ENCODE results near the gene DGKG.

The DGKG gene

DNA sequence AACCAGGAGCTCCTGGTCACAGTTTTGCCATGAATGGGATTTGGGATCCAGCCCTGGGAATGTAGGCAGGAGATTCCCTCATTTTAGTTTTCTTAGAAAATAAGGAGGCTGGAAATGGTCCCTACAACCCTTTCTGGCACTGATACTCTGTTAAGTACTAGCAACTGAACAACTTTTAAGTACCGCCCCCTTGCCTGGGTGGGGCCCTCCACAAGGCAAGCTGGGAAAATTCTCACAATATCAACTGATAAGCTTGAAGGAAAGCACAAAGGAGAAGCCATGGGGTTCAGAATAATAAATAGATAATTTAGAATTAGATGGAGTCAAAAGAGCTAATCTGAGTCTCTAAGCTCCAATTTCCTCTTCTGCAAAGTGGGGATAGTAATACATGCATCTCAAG lies 4.2 kb upstream of the DGKG start:
- no peak for DNase-seq

DNA sequence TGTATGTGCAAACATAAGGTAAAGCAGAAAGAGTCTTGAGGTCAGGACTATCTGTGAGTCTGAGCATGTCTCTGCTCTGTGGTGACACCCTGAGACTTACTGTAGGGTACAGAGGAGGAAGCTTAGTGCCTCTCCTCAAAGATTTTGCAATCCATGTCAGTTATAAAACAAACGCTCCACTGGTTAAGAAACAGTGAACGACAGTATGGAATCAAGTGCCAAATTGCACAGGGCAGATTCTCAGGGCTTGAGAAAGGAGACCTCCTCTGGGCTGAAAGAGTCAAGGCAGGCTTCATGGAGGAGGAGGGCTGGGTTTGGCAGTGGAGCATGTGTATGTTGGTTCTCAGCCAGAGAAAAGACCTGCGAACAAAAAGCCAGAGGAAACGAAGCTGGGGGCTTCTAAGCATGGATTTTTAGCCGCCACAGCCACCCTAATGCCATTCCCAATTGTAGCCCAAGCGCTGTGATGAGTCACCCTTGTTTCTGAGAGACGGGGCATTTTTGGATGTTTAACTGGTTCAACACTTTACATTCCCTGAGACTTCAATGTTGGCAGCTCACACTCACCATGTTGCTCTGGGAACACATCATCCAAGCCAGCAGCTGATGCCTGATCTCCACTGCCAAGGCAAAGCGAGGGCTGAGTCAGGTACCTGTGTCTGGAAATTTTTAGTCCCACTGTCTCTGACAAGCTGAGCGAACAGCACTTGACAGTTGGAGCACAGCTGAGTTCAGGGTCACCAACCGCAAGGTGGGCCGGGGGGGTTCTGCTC lies 3.4 kb upstream of the DGKG start:
- no peak for DNase-seq

- no peak for DNase-seq
These were observed 954 bp upstream of the DGKG start for GRCh38 chr3:186362988-186363387.

DNA sequence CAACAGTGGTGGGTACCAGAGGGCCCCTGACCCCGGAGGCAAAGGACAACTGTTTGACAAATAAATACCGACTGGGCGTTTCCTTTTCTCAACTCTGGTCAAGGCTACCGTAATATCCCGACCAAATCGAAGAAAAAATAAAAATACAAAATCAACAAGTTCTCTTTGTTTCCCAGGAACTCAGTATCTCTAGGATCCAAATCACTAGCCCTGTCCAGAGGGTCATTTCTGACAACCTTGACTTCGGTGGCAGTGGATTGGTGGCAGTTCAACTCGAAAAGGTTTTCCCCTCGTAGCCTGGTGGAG lies 456 bp upstream of the DGKG start:
- no peak for DNase-seq

DNA sequence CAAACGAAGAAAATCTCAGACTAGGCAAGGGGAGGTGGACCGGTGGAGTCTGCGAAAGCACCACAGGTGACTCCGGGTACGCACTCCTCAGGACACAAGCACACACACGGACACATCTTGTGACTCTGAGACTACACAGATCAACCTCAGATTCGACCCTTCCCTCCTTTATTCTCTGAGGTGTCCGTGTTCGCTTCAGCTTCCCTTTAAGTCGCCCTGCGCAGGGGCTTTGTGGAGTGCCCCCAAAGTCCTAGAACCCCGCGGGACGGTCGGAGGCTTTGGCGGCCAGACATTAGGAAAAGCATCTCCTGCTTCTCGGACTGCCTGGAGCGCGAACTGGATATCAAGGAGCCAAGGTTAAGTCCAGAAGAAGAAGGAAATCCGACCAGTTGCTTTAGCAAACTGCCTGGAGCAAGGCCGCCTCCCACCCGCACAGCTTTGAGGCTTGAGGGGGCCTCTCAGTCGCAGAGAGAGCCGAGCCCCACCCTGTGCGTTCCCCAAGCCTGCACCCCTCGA lies 730 bp downstream of the DGKG start:
- DNase-seq, result no peak

DNA sequence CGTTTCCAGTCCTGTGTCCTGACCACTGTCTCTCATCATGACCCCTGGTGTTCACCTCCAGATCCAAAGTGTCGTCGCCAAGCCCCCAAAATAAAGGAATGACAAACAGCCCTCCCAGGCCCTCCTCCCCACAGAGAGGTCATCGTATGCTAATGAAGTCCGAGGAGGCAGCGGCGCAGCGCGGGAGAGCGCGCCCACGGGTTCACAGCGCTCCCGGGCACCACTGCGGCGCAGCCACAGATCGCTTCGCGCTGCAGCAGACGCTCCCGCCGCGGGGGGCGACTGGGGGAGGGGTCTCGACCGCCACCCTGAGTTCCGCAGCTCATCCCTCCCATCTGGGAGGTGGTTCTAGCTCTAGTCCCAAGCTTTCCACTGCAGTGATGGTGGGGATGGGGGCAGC lies 1.3 kb downstream of the DGKG start:
- DNase-seq, result no peak

DNA sequence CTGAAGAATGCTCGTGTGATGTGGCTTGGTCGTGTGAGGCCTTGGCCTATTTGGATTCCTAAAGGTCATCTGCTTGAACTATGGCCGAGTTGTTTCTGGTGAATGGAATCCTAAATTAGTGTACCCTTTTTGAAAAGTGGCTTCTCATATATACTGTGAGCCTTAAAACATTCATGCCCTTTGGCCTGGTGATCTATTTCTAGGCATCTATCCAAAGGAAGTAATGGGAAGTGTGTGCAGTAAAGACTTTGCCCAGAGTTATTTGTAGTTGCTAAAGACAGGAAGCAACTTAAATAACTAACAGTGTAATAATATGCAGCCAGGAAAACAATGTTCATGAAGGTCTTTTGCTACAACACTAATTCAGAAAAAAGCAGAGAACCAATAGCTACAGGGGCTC lies 3.0 kb downstream of the DGKG start:
- no peak for DNase-seq

DNA sequence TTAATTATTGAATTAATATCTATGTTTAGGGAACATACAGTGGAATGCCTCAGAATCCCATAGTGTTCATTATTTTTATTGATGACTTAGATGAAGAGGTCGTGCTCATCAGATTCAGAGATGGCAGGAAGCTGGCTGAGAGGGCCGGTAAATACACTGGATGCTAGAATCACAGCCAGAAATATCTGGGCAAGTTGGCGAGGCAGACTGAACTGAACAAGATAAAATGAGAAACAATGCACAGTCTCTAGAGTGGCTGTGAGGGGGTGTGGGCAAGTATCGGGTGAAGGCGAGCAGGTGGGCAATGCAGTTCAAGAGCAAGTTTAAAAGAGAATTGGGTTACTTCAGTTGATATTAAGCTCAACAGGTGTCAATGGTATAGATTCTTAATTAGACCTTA lies 5.9 kb downstream of the DGKG start:
- DNase-seq, result no peak

DNA sequence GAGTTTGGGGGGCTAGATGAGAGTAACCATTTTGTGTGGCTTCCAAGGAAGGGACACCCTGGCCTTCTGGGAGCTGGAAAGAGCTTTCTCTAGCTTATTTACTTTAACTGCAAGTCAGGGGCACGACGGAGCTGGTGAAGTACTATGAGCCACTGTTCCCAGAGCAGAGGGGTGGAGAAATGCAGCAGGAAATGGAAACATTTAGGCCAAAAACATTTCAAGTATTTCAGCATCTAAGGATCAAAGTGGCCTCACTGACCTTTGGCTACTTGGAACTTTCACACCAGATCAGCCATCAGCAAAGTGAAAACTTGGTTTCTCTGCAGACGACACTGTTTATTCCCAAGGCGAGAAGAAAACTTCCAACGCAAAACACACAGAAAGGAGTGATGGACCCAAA lies 7.9 kb downstream of the DGKG start:
- DNase-seq, result no peak

DNA sequence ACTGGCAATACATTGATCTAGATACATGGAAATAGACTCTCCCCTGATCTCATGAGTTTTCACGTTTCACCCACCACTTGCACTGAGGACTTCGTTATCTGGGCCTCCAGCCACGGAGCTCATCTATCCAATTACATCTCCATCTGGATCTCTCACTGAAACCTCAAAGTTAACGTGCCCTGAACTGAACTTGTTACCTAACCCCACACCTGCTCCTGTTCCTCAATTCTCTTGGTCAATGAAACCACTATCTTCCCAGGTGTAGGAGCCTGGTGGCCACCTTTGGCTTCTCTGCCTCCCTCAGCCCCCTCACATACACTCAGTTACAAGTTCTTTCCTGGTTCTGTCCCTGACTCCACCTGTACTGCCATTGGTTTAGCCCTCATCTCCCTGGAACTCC lies 9.7 kb downstream of the DGKG start:
- no peak for DNase-seq

- DNase-seq, result no peak
These were observed 19.8 kb downstream of the DGKG start for GRCh38 chr3:186342197-186342596.

GRCh38 chr3:186340204-186340603 lies 21.8 kb downstream of the DGKG start:
- no peak for DNase-seq

- no peak for DNase-seq
These were observed 22.7 kb downstream of the DGKG start for GRCh38 chr3:186339180-186339918.

GRCh38 chr3:186333256-186333655 lies 28.8 kb downstream of the DGKG start:
- DNase-seq, result no peak

DNA sequence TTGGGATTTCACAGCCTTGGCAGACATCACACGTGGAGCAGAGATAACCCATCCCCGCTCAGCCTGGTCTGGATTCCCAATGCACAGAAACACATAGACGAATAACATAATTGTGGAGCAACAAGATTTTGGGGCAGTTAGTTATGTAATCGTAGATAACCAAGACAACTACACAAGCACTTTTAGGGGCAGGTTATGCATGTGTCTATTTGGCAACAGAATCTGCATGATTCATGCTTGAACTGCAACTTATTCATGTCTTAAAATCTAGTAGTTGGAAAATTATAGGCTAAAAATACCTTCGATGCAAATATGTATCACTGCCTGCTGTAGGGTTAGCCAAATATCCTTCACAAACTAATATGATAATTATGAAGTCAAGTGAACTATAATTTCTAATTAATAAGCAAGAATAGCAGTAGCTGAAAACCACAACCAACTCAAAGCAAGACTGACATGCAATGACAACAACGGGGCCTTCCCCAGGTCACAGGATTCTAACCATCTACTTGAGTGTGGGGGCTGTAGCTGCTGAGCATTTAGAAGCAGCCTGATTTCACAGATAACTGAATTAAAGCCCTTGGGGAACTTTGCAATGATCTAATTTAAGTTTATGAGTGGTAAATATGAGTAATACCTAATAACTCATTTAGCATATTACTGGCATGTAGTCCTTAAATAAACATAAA lies 31.1 kb downstream of the DGKG start:
- DNase-seq, result no peak

GRCh38 chr3:186329589-186329988 lies 32.4 kb downstream of the DGKG start:
- no peak for DNase-seq

DNA sequence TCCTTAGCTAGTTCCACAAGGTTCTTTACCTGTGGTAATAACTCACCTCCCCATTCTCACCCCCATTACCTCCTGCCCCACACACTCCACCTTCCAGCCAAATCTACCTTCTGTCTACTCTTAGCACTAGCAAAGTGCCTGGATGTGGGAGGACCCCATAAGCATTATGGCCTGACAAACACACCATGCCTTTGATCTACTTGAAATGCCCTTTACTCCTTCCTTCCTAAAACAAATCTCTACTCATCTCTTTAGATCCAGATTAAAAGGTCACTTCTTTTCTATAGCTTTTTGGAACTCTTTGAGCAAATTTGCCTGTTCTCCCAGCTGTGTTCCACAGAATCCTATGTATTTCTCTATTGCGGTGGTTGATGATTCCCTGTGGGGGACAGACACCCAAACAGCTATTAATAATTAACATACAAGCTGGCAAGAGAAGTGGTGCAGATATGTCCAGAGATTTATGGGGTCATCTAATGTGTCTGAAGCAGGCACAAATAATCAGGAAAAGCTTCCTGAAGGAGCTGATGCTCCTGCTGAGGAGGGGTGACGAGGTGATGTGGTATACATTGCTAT lies 34.0 kb downstream of the DGKG start:
- DNase-seq, result no peak

DNA sequence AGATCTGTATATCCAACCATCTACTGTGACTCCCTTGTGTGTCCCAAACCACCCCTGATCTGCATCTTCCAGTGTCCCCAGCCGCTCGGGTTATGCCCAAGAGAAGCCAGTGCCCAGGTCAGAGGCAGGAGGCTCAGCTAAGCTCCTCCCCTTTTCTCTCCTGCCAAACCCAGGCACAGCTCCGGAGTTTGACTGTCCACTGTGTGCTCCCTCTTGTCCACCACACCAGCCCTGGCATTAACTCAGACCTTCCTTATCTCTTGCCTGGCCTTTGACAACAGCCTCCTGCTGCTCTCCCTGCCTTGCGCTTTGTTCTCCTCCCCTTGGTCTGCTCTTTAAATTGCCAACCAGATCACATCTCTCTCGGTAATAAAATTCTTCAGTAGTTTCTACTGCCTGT lies 39.3 kb downstream of the DGKG start:
- DNase-seq, result no peak

DNA sequence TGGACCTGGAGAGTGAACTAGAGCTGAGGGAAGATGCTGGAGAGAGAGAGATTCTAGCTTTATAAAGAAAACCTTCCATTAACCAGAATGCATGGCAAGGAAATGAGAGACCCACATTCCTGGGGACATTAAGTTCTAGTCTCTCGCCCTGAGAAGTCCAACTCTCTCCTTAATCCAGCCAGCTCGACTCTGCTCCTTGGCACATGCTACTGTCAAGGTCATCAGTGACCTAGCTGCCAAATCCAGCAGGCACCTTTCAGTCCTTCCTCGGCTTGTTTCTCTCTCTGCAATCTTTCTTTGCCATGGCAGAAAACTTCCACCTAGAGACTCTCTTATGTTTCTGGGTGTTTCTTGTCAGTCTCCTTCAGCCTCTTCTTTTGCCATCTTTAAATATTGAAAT lies 40.3 kb downstream of the DGKG start:
- no peak for DNase-seq

DNA sequence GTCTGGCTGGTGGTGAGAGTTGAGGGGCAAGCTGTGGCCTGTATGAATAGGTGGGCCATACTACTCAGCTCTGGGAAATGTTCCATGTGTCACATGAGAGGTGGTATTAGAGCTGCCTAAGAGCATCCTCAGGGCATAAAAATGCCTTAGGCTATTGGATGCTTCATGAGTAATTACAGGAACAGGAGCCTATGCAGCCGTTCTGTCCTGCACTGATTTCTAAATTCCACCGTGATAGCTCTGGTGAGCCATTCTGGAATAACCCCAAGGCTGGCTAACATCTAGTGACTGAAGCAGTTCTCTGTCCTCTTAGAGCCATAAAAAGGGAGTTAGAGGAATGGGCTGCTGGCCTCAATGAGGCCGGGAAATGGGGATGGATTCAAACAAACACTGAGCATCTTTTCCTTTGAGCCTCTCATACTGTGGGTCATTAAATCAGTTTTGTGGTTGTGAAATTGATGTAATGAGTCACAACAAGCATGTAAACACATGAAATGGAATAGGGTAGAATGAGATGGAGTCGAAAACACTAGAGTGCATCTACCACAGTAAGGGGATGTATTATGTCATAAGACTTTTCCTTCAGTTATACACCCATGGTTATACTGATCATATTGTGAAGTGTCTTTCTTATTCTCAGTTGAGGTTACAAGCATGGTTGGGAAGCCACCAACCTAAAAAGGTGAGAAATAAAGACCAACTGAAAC lies 41.0 kb downstream of the DGKG start:
- DNase-seq, result no peak

GRCh38 chr3:186319945-186320344 lies 42.1 kb downstream of the DGKG start:
- no peak for DNase-seq

DNA sequence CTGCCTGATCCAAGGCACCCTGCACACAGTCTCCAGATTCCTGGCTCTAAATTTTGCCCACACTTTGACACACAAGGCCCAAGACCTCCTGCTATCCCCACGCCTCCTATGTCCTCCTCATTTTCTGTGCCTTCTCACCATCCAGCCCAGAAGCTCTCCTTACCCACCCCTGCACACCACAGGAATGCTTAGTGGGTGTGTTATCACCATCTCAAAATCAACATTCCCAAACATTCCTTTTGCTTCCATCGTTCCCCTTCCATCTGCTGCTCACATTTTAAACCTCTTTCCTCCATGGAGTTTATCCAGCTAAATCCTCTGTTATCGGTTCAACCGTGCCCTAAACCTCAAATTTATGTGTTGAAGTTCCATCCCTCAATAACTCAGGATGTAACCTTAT lies 43.9 kb downstream of the DGKG start:
- DNase-seq, result no peak

DNA sequence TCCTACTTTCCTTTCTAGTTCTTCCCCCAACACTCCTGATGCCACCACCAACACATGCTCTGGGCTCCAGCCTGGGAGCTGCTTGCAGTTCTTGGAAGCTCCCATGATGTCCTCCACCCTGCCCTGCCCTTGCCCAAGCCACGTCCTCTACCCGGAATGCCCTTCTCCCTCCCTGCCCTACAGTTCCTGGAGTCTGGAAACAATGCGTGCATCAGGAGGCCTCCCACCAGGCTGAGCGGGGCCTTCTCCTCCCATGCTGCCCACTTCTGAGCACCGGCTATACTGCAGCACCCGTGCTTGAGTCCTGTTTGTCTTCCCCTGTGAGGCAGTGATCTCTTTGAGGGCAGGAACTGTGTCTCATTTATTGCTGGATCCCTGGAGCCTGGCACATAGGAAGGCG lies 44.6 kb downstream of the DGKG start:
- DNase-seq, result no peak
